Esophagus muscularis mucosa (tissue), 4 donors: Measurements from ENCODE around the gene E2F7.

Experiments used
- CTCF ChIP-seq, 3 experiments: fragments of 200-600 bp in 2 of 3; fragments of 450-650 bp in 1 of 3; sonication (generic) in 2 of 3; IDR thresholded peaks; one replicate each; pipeline ENCODE4 v1.5.1; 2017 to 2019; ENCODE audit warnings: antibody characterized with exemption in 3 of 3, mild to moderate bottlenecking in 2 of 3, moderate library complexity in 1 of 3
- EP300 ChIP-seq: sonication (generic); formaldehyde crosslinking; IDR thresholded peaks from one replicate; pipeline ENCODE4 v1.6.1; 2017; ENCODE audit warnings: antibody characterized with exemption
- POLR2A ChIP-seq: fragments of 450-650 bp; IDR thresholded peaks from one replicate; pipeline ENCODE4 v1.6.1; 2017; ENCODE audit warnings: antibody characterized with exemption, moderate library complexity, mild to moderate bottlenecking, low read depth
- POLR2AphosphoS5 ChIP-seq, 2 donors: sonication (generic); formaldehyde crosslinking; IDR thresholded peaks; one replicate each; pipeline ENCODE4 v1.6.1; 2017; ENCODE audit warnings: antibody characterized with exemption in 2 of 2

DNA sequence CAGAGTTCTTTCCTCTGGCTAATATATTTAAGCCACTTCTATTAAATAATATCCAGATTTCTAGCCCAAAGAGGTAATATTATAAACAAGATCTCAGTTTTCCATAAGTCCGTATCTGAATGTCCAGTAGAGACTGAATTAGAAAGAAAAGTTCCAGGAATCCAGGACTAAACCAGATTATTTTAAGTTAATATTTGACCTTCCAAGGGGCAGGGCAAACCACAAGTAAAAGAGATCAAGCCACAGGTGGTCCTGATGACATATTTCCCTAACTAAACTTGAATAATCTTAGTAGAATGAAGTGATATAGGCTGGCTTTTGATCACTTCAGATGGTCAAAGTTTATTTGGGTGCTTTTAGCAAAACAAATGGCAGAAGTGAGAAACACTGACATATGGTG is 43.3 kb upstream of the E2F7 start:
- no peak for TF ChIP-seq CTCF (IDR thresholded peaks at IDR 0.05)
- no peak for TF ChIP-seq POLR2AphosphoS5 (IDR thresholded peaks at IDR 0.05)
- no peak for TF ChIP-seq POLR2A
- no peak for TF ChIP-seq EP300
